Ascending aorta (tissue), 2 donors: ENCODE measurements around the gene CEP152. TPM values are rescaled to one million over a fixed set of nuclear protein-coding genes. Genes with fewer than 3 reads are reported as not detected.
A peak's percentile ranks its signal among the peaks of the same experiment; 100 is the strongest.

Experiments used
- DNase-seq, 2 donors: peaks; one replicate each; pipeline ENCODE4 v3.0.0-alpha.2; 2019; ENCODE audit warnings: low spot score in 2 of 2
- H3K27ac ChIP-seq, 2 donors: fragments of 200-600 bp; sonication (generic); one replicate each; pipeline ENCODE4 v1.5.1; 2016 to 2017; ENCODE audit warnings: mild to moderate bottlenecking in 1 of 2
- H3K27me3 ChIP-seq: fragments of 200-600 bp; sonication (generic); one replicate; pipeline ENCODE4 v1.5.1; 2017
- H3K36me3 ChIP-seq, 2 donors: fragments of 200-600 bp; sonication (generic); one replicate each; pipeline ENCODE4 v1.5.1; 2016
- H3K4me1 ChIP-seq, 2 donors: fragments of 200-600 bp; sonication (generic); one replicate each; pipeline ENCODE4 v1.5.1; 2016 to 2017; ENCODE audit warnings: mild to moderate bottlenecking in 1 of 2
- H3K4me3 ChIP-seq, 2 donors: fragments of 200-600 bp; sonication (generic); one replicate each; pipeline ENCODE4 v1.5.1; 2016 to 2017; ENCODE audit warnings: mild to moderate bottlenecking in 1 of 2
- H3K9me3 ChIP-seq, 2 donors: fragments of 200-600 bp; sonication (generic); one replicate each; pipeline ENCODE4 v1.5.1; 2016
- intact Hi-C: fragments of 100-400 bp; cut with DNase I; formaldehyde crosslinking; loops from one replicate; pipeline ENCODE4 v1.15.1; 2023
- total RNA-seq: library from RNA; depleted of rRNA; stranded (reverse); fragments of >200 nt; gene quantifications from one replicate; pipeline ENCODE4 v1.1.0, GENCODE V29; 2016
- TF ChIP-seq, protein P1 (sequence below), 3 experiments: fragments of 200-600 bp in 2 of 3; fragments of 450-650 bp in 1 of 3; sonication (generic) in 2 of 3; IDR thresholded peaks; one replicate each; pipeline ENCODE4 v1.5.1; 2016 to 2019; ENCODE audit warnings: antibody characterized with exemption in 3 of 3, mild to moderate bottlenecking in 1 of 3, moderate library complexity in 1 of 3

CEP152 gene
- total RNA-seq, 1 donor from 2014 or later, result 1.1 TPM

DNA sequence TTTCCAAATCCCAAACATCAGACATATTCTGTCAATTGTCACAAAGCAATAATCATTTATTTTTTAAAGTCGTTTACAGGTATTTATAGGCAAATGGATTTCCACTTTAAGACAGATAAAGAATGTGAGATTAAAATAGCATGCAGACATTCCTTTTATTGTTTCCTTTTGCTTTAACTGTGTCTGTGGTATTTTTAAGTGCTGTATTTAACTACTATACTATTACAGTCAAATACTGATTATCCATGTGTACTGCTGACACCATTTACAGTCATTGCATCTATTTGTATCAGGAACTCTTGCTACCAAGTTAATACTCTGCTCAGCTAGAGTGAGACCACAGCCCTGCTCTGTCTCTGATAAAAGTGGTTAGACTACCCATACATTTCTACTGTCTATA lies 12.8 kb upstream of the CEP152 start:
- Histone ChIP-seq H3K4me1 (no peaks in the 10 kb centered on the region), H3K9me3 (no peaks in the 10 kb centered on the region), H3K36me3 (no peaks in the 10 kb centered on the region), H3K27me3 (no peaks in the 10 kb centered on the region), H3K27ac (no peak overlapping the region), H3K4me3 (no peak overlapping the region)
- TF ChIP-seq, protein P1, sequence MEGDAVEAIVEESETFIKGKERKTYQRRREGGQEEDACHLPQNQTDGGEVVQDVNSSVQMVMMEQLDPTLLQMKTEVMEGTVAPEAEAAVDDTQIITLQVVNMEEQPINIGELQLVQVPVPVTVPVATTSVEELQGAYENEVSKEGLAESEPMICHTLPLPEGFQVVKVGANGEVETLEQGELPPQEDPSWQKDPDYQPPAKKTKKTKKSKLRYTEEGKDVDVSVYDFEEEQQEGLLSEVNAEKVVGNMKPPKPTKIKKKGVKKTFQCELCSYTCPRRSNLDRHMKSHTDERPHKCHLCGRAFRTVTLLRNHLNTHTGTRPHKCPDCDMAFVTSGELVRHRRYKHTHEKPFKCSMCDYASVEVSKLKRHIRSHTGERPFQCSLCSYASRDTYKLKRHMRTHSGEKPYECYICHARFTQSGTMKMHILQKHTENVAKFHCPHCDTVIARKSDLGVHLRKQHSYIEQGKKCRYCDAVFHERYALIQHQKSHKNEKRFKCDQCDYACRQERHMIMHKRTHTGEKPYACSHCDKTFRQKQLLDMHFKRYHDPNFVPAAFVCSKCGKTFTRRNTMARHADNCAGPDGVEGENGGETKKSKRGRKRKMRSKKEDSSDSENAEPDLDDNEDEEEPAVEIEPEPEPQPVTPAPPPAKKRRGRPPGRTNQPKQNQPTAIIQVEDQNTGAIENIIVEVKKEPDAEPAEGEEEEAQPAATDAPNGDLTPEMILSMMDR (IDR thresholded peaks at IDR 0.05), result no peak
- DNase-seq, result no peak
- intact Hi-C loops, result no loop called here

- no peaks in the 10 kb centered on the region for H3K36me3 ChIP-seq
- intact Hi-C loops, result no loop called here
- H3K4me1 ChIP-seq, result no peaks in the 10 kb centered on the region
- DNase-seq, result no peak
- TF ChIP-seq, protein P1 (IDR thresholded peaks at IDR 0.05), result no peak
- no peak overlapping the region for H3K4me3 ChIP-seq
- no peaks in the 10 kb centered on the region for H3K27me3 ChIP-seq
- no peaks in the 10 kb centered on the region for H3K9me3 ChIP-seq
- no peak overlapping the region for H3K27ac ChIP-seq
Measured at GRCh38 chr15:48823237-48823636, 12.4 kb upstream of the CEP152 start.

GRCh38 chr15:48814286-48814685 lies 3.4 kb upstream of the CEP152 start:
- Histone ChIP-seq H3K36me3 (no peaks in the 10 kb centered on the region), H3K27me3 (no peaks in the 10 kb centered on the region), H3K9me3 (no peaks in the 10 kb centered on the region), H3K4me3 (no peak overlapping the region), H3K4me1 (peaks cover 3% of the 10 kb centered on the region in 2 donors), H3K27ac (no peak overlapping the region)
- TF ChIP-seq, protein P1 (IDR thresholded peaks at IDR 0.05), result no peak
- DNase-seq, result no peak
- intact Hi-C loops, result loop anchor here (5.0 kb wide), 1 partner anchor 167 kb away; the partner anchor contains the start of gene FBN1

- no peak overlapping the region for H3K27ac ChIP-seq
- H3K27me3 ChIP-seq, result no peaks in the 10 kb centered on the region
- peak overlapping the region; percentile 65 to 96 for H3K4me3 ChIP-seq
- intact Hi-C loops, result loop anchor here (5.0 kb wide), 1 partner anchor 164 kb away; the partner anchor contains the start of gene FBN1
- no peaks in the 10 kb centered on the region for H3K36me3 ChIP-seq
- DNase-seq, result no peak
- TF ChIP-seq, protein P1 (IDR thresholded peaks at IDR 0.05), result no peak
- peaks cover 3% of the 10 kb centered on the region in 2 donors for H3K4me1 ChIP-seq
- H3K9me3 ChIP-seq, result no peaks in the 10 kb centered on the region
Measured at GRCh38 chr15:48811325-48811958, 573 bp upstream of the CEP152 start.

GRCh38 chr15:48806151-48806550 lies 4.7 kb downstream of the CEP152 start:
- no peaks in the 10 kb centered on the region for H3K36me3 ChIP-seq
- DNase-seq, result no peak
- H3K27me3 ChIP-seq, result no peaks in the 10 kb centered on the region
- intact Hi-C loops, result loop anchor here (10.0 kb wide), 1 partner anchor 311 kb away; no protein-coding TSS in a partner anchor
- no peaks in the 10 kb centered on the region for H3K9me3 ChIP-seq
- no peak overlapping the region for H3K27ac ChIP-seq
- H3K4me3 ChIP-seq, result no peak overlapping the region
- no peaks in the 10 kb centered on the region for H3K4me1 ChIP-seq
- TF ChIP-seq, protein P1 (IDR thresholded peaks at IDR 0.05), result no peak
